Thoracic aorta (tissue), 2 donors: ENCODE results near the gene ANP32A. TPM values are rescaled to one million over a fixed set of nuclear protein-coding genes. Genes with fewer than 3 reads are reported as not detected.

Experiments
- ATAC-seq: fragments of 150-250 bp; one replicate; pipeline ENCODE4 v1.8.0; 2017; ENCODE audit warnings: low read depth; ENCODE audit not compliant: insufficient number of reproducible peaks, low FRiP score
- DNase-seq: peaks from one replicate; pipeline ENCODE4 v3.0.0-alpha.2; 2020; ENCODE audit warnings: low spot score
- H3K27ac ChIP-seq, 2 donors: fragments of 200-600 bp; sonication (generic); 1 replicate in 1 of 2; 2 replicates in 1 of 2; pipeline ENCODE4 v1.5.1; 2016; ENCODE audit warnings: mild to moderate bottlenecking in 2 of 2, moderate library complexity in 2 of 2
- H3K27me3 ChIP-seq: fragments of 200-600 bp; sonication (generic); replicated peaks from 2 replicates; pipeline ENCODE4 v1.6.0; 2016; ENCODE audit warnings: mild to moderate bottlenecking; ENCODE audit not compliant: insufficient read depth
- H3K36me3 ChIP-seq: fragments of 200-600 bp; sonication (generic); one replicate; pipeline ENCODE4 v1.5.1; 2016
- H3K4me1 ChIP-seq, 2 donors: fragments of 200-600 bp; sonication (generic); 1 replicate in 1 of 2; 2 replicates in 1 of 2; pipeline versions ENCODE4 v1.5.1 to v1.6.0; 2016; ENCODE audit warnings: low read depth in 2 of 2, mild to moderate bottlenecking in 1 of 2; ENCODE audit not compliant: control insufficient read depth in 1 of 2
- H3K4me3 ChIP-seq: fragments of 200-600 bp; sonication (generic); 2 replicates; pipeline ENCODE4 v1.5.1; 2016; ENCODE audit warnings: mild to moderate bottlenecking
- H3K9me3 ChIP-seq: fragments of 200-600 bp; sonication (generic); 2 replicates; pipeline ENCODE4 v1.5.1; 2016
- total RNA-seq, 2 donors: library from RNA; depleted of rRNA; stranded (reverse); fragments of >200 nt; gene quantifications; one replicate each; pipeline versions ENCODE4 v1.1.0 to v1.2.3, GENCODE V29; 2016
- TF ChIP-seq, protein P1 (sequence below): fragments of 200-600 bp; sonication (generic); IDR thresholded peaks from one replicate; pipeline ENCODE4 v1.5.1; 2019; ENCODE audit warnings: antibody characterized with exemption

Gene ANP32A
- total RNA-seq, 2 donors from 2014 or later = 46.0 to 54.2 TPM

GRCh38 chr15:68796576-68796975 lies 24.1 kb downstream of the ANP32A start:
- H3K27ac ChIP-seq = no peak overlapping the region
- DNase-seq = no peak
- no peaks in the 10 kb centered on the region for H3K27me3 ChIP-seq
- H3K36me3 ChIP-seq = no peaks in the 10 kb centered on the region
- no peaks in the 10 kb centered on the region for H3K9me3 ChIP-seq
- TF ChIP-seq, protein P1, sequence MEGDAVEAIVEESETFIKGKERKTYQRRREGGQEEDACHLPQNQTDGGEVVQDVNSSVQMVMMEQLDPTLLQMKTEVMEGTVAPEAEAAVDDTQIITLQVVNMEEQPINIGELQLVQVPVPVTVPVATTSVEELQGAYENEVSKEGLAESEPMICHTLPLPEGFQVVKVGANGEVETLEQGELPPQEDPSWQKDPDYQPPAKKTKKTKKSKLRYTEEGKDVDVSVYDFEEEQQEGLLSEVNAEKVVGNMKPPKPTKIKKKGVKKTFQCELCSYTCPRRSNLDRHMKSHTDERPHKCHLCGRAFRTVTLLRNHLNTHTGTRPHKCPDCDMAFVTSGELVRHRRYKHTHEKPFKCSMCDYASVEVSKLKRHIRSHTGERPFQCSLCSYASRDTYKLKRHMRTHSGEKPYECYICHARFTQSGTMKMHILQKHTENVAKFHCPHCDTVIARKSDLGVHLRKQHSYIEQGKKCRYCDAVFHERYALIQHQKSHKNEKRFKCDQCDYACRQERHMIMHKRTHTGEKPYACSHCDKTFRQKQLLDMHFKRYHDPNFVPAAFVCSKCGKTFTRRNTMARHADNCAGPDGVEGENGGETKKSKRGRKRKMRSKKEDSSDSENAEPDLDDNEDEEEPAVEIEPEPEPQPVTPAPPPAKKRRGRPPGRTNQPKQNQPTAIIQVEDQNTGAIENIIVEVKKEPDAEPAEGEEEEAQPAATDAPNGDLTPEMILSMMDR = no peak
- no peak for ATAC-seq
- H3K4me3 ChIP-seq = no peak overlapping the region
- H3K4me1 ChIP-seq = peaks cover 29 to 76% of the 10 kb centered on the region in 2 donors

- H3K27ac ChIP-seq = peak overlapping the region; percentile 5 to 58
- no peaks in the 10 kb centered on the region for H3K36me3 ChIP-seq
- TF ChIP-seq, protein P1 = no peak
- no peaks in the 10 kb centered on the region for H3K27me3 ChIP-seq
- H3K9me3 ChIP-seq = no peaks in the 10 kb centered on the region
- peak; percentile 79 for ATAC-seq
- peak; percentile 74 for DNase-seq
- peaks cover 35 to 78% of the 10 kb centered on the region in 2 donors for H3K4me1 ChIP-seq
- H3K4me3 ChIP-seq = peak overlapping the region; percentile 51
Observed at GRCh38 chr15:68795298-68795848, 25.3 kb downstream of the ANP32A start.

DNA sequence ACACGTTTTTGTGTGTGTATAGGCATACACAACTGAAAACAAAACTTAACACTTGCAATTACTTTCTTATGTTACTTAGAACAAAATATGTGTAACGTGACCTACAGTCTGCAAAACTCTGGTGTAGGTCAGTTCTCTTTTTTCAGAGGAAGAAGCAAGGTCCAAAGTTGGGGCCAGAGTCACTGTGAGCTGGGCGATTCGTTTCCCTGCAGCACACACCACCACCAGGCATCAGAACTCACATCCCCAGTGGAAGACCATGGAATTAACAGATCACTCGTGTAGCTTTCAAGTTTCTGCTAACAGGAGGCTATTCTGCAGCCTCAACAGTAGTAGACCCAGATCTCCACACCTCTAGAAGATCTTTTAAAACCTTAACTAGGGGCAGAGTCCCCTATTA lies 25.8 kb downstream of the ANP32A start:
- peak overlapping the region; percentile 51 for H3K4me3 ChIP-seq
- DNase-seq (no peak), ATAC-seq (no peak)
- H3K9me3 ChIP-seq = no peaks in the 10 kb centered on the region
- H3K27ac ChIP-seq = peak overlapping the region; percentile 5 to 58
- no peaks in the 10 kb centered on the region for H3K36me3 ChIP-seq
- peaks cover 35 to 83% of the 10 kb centered on the region in 2 donors for H3K4me1 ChIP-seq
- no peaks in the 10 kb centered on the region for H3K27me3 ChIP-seq
- TF ChIP-seq, protein P1 = no peak

DNA sequence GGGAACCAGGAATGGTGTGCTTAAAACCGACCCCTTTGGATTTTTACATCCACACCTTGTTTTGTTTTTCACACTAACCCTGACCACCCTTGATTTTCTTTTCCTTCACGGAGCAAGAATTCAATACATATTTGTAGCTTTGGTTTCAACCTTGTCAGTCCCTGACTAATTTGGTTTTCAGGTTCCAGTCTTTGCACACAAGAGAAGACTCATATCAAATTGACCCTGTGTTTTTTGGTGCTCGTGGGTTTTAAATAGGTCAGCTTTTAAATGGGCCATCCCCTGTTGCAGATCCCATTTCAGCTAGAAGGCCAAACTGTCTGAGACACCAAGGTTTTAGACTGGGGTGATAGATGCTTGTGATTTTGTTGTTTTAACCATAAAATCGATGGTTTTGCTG lies 26.4 kb downstream of the ANP32A start:
- TF ChIP-seq, protein P1 = no peak
- ATAC-seq = no peak
- H3K27me3 ChIP-seq = no peaks in the 10 kb centered on the region
- no peaks in the 10 kb centered on the region for H3K36me3 ChIP-seq
- peaks cover 38 to 88% of the 10 kb centered on the region in 2 donors for H3K4me1 ChIP-seq
- H3K27ac ChIP-seq = peak overlapping the region in 1 of 2 donors; percentile 5
- H3K9me3 ChIP-seq = no peaks in the 10 kb centered on the region
- DNase-seq = no peak
- H3K4me3 ChIP-seq = no peak overlapping the region

DNA sequence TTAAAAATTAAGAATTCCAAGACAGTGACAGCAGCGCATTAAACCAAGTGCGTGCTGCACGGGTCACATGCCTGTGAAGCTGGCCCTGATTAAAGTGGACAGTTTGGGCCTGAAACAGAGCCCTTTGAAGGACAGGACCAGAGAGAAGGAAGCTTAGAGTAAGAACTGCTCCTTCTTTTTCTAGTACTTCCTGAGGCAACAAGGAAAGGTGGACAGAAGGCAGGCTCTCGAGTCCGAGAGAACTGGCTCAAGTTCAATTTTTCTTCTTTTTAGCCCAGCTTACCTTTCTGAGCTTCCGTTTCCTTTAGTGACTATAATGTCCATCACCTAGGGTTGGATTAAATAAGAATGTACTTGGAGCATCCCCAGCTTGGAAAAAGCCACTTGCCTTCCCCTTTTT lies 26.9 kb downstream of the ANP32A start:
- peaks cover 38 to 91% of the 10 kb centered on the region in 2 donors for H3K4me1 ChIP-seq
- no peak overlapping the region for H3K4me3 ChIP-seq
- no peak for DNase-seq
- TF ChIP-seq, protein P1 = no peak
- H3K36me3 ChIP-seq = no peaks in the 10 kb centered on the region
- H3K27me3 ChIP-seq = no peaks in the 10 kb centered on the region
- no peaks in the 10 kb centered on the region for H3K9me3 ChIP-seq
- no peak overlapping the region for H3K27ac ChIP-seq
- ATAC-seq = no peak
